ENCODE data around the gene SSR4. TPM values are rescaled to one million over a fixed set of nuclear protein-coding genes. Genes with fewer than 3 reads are reported as not detected.

SSR4 gene
- total and polyA plus RNA-seq, 5 experiments from 2014 or later = 120 to 522 (median 389) TPM

DNA sequence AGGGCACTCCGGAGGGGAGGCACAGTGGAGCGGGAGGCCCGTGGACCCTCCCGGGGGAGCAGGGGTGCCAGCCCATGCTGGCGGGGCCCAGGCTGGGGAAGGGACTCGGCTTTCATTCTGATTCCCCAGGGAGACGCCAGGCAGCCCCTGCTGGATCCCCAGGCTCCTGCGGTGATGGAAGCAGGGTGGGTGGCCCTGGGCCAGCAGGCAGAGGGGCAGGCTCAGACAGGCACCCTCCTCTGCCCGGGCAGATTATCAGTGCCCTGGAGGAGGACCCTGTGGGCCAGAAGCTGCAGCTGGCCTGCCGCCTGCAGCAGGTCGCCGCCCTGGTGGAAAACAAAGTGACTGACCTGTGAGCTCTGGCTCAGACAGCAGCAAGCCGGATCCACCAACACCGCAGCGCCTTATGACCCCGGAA, 15.8 kb upstream of the SSR4 start:
- Mint-ChIP-seq H3K4me3 (no peak overlapping the region), H3K9me3 (no peaks in the 10 kb centered on the region), H3K27me3 (no peaks in the 10 kb centered on the region), H3K4me1 (peaks cover 6 to 10% (median 8%) of the 10 kb centered on the region in 4 donors), H3K27ac (no peak overlapping the region), H3K36me3 (no peaks in the 10 kb centered on the region)
- ATAC-seq (no peak), DNase-seq (no peak)
- POLR2A ChIA-PET = no interaction called here

DNA sequence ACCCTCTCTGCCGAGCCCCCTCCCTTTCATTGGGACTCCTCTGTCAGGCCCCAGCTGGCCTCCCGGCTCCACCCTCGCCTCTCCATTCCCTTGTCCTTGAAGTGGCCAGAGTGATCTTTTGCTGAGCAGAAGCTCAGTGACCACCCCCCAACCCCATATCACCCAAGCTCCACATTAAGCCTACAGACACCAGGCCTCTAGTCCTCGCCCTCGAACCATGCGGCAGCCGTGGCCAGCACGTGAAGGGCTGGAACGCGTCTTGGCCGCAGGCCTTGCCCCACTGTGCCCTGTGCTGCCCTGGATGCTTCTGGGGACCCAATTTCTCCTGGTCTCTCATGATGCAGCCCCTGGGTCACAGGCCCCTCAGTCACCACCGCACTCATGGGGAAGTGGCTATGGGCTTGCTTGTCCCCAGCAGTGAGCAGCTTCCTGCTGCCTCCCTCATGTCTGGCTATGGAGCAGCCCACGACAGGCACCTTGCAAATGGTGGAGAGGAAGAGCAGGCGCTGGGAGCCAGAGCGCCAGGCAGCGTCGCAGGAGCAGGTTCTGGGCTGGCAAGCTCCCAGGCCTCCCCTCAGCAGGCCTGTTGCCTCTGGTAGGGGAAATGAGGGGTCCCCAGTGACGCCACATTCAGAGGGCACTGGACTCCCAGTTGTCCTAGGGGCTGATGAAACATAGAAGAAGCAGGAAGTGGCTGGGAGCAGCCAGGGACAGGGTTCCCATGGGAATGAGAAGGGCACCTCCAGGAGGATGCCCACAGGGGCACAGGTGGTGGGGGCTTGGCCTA, 14.4 kb upstream of the SSR4 start:
- Mint-ChIP-seq H3K36me3 (no peaks in the 10 kb centered on the region), H3K27ac (peak overlapping the region in 3 of 10 donors; percentile 43 to 66 (median 64)), H3K4me1 (peaks cover 6 to 10% (median 8%) of the 10 kb centered on the region in 4 donors), H3K4me3 (peak overlapping the region in 7 of 10 donors; percentile 4 to 78 (median 18)), H3K9me3 (no peaks in the 10 kb centered on the region), H3K27me3 (no peaks in the 10 kb centered on the region)
- DNase-seq = no peak
- POLR2A ChIA-PET = no interaction called here
- no peak for ATAC-seq

DNA sequence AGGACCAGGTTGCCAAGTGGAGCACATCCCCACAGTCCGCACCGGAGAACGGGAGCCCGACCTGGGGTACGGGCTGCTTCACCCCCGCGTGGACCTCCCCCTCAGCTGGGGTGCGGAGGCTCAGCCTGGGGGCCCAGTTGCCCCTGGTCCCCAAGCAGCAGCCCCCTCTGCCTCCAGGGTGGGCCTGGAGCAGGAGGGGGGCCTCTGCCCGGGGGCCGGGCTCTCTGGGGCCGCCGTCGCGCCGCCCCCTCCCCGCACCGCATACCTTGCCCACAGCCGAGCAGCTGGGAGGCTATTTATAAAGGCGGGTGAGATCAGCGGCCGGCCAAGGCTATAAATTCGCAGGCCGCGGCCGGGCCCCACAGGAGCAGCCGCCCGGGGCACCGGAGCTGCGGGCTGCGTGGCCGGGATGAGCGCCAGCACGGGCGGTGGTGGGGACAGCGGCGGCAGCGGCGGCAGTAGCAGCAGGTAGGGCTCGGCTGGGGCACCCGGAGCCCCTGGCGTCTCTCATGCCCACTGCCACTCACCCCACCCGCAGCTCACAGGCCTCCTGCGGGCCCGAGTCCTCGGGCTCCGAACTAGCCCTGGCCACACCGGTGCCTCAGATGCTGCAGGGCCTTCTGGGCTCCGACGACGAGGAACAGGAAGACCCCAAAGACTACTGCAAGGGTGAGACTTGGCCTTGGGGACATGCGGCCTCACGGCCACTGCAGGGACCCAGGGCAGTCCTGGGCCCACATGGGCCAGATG, 13.6 kb upstream of the SSR4 start, which contains the start of gene SRPK3:
Gene SRPK3 (plus strand): TSS at position 364 of the 750 bp plus-strand sequence. CDS start 46 bp downstream, at position 410.
- H3K4me1 Mint-ChIP-seq = peaks cover 6 to 10% (median 8%) of the 10 kb centered on the region in 4 donors
- no peaks in the 10 kb centered on the region for H3K36me3 Mint-ChIP-seq
- peak in 1 of 2 donors; percentile 35 for ATAC-seq
- peak within 1 kb of the TSS in 7 of 10 donors; percentile 4 to 78 (median 18) for H3K4me3 Mint-ChIP-seq
- DNase-seq = no peak
- peak within 1 kb of the TSS in 3 of 10 donors; percentile 43 to 66 (median 64) for H3K27ac Mint-ChIP-seq
- no peaks in the 10 kb centered on the region for H3K9me3 Mint-ChIP-seq
- no peaks in the 10 kb centered on the region for H3K27me3 Mint-ChIP-seq
- POLR2A ChIA-PET = no interaction called here

DNA sequence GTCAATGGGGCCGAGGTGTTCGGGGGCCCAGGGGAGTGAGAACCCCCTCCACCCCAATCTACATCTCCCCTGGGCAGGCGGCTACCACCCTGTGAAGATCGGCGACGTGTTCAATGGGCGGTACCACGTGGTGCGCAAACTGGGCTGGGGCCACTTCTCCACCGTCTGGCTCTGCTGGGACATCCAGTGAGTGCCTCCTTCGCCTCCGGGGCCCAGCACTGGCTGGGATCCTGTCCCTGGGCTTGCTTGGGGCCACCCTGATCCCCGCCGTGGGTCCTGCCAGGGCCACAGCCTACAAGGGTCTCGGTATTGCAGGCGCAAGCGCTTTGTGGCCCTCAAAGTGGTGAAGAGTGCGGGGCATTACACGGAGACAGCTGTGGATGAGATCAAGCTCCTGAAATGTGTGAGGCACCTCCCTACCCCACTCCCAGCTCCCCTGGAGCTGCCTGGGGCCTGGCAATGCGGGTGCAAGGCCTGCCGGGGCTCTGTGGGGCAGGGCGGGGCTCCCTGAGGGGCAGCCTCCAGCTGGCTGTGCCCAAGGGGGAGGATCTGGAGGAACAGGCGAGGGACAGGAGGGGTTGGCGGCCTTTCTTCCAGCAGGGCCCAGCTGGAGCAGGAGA, 12.9 kb upstream of the SSR4 start:
- Mint-ChIP-seq H3K27ac (no peak overlapping the region), H3K4me3 (no peak overlapping the region), H3K4me1 (peaks cover 6 to 10% (median 8%) of the 10 kb centered on the region in 4 donors), H3K27me3 (no peaks in the 10 kb centered on the region), H3K9me3 (no peaks in the 10 kb centered on the region), H3K36me3 (peaks cover 0 to 4% (median 0%) of the 10 kb centered on the region in 3 donors)
- POLR2A ChIA-PET = interaction anchor here (1.4 kb wide), 1 partner anchor 13 kb away, joined by 3 read pairs; the partner anchor contains the start of genes IDH3G and SSR4
- DNase-seq (no peak), ATAC-seq (no peak)

DNA sequence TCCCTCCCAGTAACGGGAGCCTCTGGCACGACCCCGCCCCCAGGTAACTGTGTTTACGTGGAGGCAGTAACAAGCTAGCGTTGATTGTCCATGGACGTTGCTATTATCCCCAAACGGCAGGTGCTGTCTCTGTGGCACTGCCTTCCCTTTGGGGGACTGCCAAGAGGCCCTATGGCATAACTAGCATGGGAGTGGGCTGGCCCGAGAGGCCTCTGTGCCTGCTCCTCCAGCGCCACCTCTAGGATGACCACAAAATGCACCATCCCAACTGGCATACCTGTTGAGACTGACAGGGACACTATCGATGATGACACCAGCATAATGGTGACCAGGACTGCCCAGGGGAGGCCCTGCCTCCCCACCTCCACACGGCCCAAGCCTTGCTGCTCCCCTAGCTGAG, 12.2 kb upstream of the SSR4 start:
- H3K27me3 Mint-ChIP-seq = no peaks in the 10 kb centered on the region

DNA sequence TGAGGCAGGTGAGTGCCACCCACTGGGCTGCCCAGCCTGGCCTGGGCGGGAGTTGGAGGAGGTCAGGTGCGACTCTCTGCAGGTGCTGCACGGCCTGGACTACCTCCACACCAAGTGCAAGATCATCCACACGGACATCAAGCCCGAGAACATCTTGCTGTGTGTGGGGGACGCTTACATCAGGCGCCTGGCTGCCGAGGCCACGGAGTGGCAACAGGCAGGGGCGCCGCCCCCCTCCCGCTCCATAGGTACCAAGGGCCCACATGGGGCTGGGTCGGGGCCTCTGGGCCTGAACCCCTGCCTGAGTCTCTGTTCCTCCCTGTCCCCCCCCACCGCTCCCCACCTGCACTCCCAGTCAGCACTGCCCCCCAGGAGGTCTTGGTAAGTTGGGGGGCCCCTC, 11.6 kb upstream of the SSR4 start:
- Mint-ChIP-seq H3K27me3 (no peaks in the 10 kb centered on the region), H3K36me3 (peaks cover 0 to 7% (median 0%) of the 10 kb centered on the region in 3 donors)

More for the DNA sequence above, 12.2 kb upstream of the SSR4 start:
- peaks cover 6 to 10% (median 8%) of the 10 kb centered on the region in 4 donors for H3K4me1 Mint-ChIP-seq
- no peak overlapping the region for H3K4me3 Mint-ChIP-seq
- POLR2A ChIA-PET = interaction anchor here (1.4 kb wide), 1 partner anchor 12 kb away, joined by 3 read pairs; the partner anchor contains the start of genes IDH3G and SSR4
- H3K27ac Mint-ChIP-seq = no peak overlapping the region
- H3K36me3 Mint-ChIP-seq = peaks cover 0 to 4% (median 0%) of the 10 kb centered on the region in 3 donors
- DNase-seq (no peak), ATAC-seq (no peak)
- no peaks in the 10 kb centered on the region for H3K9me3 Mint-ChIP-seq

DNA sequence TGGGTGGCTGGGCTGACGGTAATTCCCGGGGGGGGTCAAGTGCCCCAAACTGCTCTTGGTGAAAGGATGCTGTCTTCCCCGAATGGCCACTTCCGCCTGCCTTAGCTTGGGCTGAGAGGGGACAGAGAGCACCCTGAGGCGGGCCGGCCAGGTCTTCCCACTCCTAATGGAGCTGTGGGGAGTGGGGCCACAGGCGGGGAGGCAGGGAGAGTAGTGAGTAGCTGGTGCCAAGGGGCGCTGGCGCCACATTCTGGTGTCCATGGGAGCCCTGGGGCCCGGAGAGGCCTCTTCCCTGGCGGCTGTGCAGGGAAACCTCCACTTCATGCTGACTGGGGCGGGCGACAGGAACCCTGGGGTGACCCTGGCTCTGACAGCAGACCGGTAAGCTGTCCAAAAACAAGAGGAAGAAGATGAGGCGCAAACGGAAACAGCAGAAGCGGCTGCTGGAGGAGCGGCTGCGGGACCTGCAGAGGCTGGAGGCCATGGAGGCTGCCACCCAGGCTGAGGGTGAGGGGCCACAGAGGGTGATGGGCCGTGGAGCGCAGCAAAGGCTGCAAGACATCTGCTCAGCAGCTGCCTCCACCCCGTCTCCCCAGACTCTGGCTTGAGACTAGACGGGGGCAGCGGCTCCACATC, 11.0 kb upstream of the SSR4 start:
- POLR2A ChIA-PET = no interaction called here
- Mint-ChIP-seq H3K27ac (peak overlapping the region in 1 of 10 donors; percentile 24), H3K4me1 (peaks cover 6 to 10% (median 8%) of the 10 kb centered on the region in 4 donors), H3K9me3 (no peaks in the 10 kb centered on the region), H3K4me3 (no peak overlapping the region), H3K27me3 (no peaks in the 10 kb centered on the region), H3K36me3 (peaks cover 0 to 9% (median 0%) of the 10 kb centered on the region in 3 donors)
- no peak for ATAC-seq
- DNase-seq = no peak

More for the DNA sequence above, 11.6 kb upstream of the SSR4 start:
- POLR2A ChIA-PET = interaction anchor here (1.4 kb wide), 1 partner anchor 12 kb away, joined by 3 read pairs; the partner anchor contains the start of genes IDH3G and SSR4
- DNase-seq = no peak
- no peaks in the 10 kb centered on the region for H3K9me3 Mint-ChIP-seq
- H3K4me1 Mint-ChIP-seq = peaks cover 6 to 10% (median 8%) of the 10 kb centered on the region in 4 donors
- no peak overlapping the region for H3K27ac Mint-ChIP-seq
- H3K4me3 Mint-ChIP-seq = no peak overlapping the region
- no peak for ATAC-seq

DNA sequence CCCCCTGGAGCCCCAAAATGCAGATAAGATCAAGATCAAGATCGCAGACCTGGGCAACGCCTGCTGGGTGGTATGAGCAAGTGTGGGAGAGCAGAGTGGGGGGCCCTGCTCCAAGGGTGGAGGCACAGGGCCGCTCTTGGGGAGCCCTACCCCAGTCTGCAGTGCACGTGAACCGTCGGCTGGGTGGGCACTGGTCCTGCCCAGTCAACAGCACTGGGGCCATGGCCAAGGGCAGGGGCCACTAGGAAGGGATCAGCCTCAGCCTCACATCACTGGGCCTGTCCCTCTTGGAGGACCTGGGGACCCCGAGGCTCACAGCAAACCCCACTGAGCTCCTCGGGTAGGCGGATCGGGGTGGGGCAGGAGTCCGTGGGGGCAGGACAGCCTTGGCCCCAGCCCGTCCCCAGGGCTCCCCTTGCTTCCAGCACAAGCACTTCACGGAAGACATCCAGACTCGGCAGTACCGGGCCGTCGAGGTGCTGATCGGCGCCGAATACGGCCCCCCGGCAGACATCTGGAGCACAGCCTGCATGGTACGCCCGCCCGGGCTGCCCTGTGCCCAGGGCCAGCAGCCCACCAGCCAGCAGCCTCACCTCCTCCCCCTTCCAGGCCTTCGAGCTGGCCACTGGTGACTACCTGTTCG, 10.0 kb upstream of the SSR4 start:
- no peaks in the 10 kb centered on the region for H3K27me3 Mint-ChIP-seq
- peak overlapping the region in 2 of 10 donors; percentile 63 to 65 for H3K27ac Mint-ChIP-seq
- POLR2A ChIA-PET = no interaction called here
- ATAC-seq (no peak), DNase-seq (no peak)
- H3K4me3 Mint-ChIP-seq = no peak overlapping the region
- no peaks in the 10 kb centered on the region for H3K9me3 Mint-ChIP-seq
- peaks cover 0 to 13% (median 0%) of the 10 kb centered on the region in 3 donors for H3K36me3 Mint-ChIP-seq
- H3K4me1 Mint-ChIP-seq = peaks cover 6 to 11% (median 10%) of the 10 kb centered on the region in 4 donors

DNA sequence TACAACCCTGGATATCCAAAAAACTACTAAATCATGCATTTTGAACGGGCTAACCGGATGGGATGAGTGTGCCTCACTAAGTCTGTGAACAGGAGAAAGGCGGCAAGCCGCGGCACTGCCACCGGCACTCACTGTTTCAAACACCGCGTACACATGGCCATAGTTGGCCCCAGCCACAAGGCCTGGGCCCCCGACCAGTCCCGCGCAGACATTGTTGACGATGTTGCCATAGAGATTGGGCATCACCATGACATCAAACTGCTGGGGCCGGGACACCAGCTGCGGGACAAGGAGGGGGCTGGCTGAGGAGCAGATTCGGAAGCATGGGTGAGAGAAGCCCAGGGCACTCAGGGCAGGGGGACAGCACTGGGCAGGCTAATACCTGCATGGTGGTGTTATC, 7.8 kb upstream of the SSR4 start:
- no peak for DNase-seq
- POLR2A ChIA-PET = no interaction called here
- Mint-ChIP-seq H3K36me3 (peaks cover 0 to 13% (median 0%) of the 10 kb centered on the region in 3 donors), H3K27ac (peak overlapping the region in 1 of 10 donors; percentile 15), H3K27me3 (no peaks in the 10 kb centered on the region), H3K4me3 (no peak overlapping the region), H3K9me3 (no peaks in the 10 kb centered on the region), H3K4me1 (peaks cover 0 to 8% (median 1%) of the 10 kb centered on the region in 4 donors)
- no peak for ATAC-seq

DNA sequence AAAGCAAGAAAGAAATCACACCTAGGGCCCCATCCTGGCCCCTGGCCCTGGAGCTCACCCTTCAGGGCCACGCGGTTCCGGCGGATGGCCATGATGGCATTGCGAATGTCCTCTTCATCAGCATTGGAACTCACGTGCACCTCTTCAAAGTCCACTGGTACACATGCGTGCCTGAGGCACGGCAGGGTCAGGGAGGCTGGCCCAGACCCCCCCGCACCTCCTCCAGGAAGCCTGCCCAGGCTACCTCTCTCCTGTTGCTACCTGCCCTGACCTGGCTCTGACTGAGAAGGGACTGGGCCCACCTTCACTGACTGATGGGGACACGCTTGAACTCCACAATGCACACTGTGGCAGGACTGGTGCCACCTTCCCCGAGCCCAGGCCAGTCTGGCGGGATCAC, 4.8 kb upstream of the SSR4 start:
- H3K9me3 Mint-ChIP-seq = no peaks in the 10 kb centered on the region
- DNase-seq = no peak
- H3K27ac Mint-ChIP-seq = no peak overlapping the region
- POLR2A ChIA-PET = no interaction called here
- peaks cover 7 to 25% (median 11%) of the 10 kb centered on the region in 4 donors for H3K4me1 Mint-ChIP-seq
- H3K36me3 Mint-ChIP-seq = peaks cover 0 to 13% (median 0%) of the 10 kb centered on the region in 3 donors
- H3K4me3 Mint-ChIP-seq = no peak overlapping the region
- no peak for ATAC-seq
- H3K27me3 Mint-ChIP-seq = no peaks in the 10 kb centered on the region

DNA sequence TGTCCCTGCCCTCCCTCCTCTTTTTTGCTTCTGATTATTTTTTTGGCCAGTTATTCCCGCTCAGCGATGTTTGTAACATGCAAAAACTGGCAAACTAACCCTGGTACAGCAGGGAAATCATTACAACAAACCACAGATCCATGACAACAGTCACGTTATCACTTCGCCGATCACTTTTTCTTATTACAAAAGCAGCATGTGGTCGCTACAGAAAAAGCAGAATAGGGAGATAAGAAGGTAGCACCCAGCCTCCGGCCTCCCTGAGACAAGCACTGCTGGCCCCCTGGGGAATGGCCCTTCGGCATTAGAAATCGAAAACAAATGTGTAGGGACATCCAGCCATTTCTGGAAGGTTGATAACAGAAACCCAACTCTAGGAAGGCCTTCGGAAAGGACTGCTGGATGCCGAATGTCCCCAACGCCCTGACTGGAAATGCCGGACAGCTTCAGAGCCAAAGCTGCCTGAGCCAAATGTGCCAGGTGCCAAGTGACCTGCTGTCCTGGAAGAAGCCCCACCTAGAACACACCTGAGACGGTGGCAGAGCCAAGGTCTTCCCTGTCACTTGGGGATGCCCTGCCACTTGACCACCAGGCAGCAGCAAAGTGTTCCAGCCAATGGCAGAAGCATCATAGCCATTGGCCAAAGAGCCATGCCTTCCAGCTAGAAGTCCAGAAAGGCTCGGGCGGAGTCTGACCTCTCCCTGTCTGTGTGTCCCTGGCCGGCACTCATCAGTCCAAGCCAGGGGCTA, 3.2 kb upstream of the SSR4 start:
- Mint-ChIP-seq H3K27ac (peak overlapping the region in 1 of 10 donors; percentile 25), H3K27me3 (no peaks in the 10 kb centered on the region), H3K4me3 (no peak overlapping the region), H3K9me3 (no peaks in the 10 kb centered on the region), H3K36me3 (peaks cover 0 to 14% (median 0%) of the 10 kb centered on the region in 3 donors), H3K4me1 (peaks cover 7 to 35% (median 19%) of the 10 kb centered on the region in 4 donors)
- ATAC-seq = no peak
- POLR2A ChIA-PET = interaction anchor here (0.6 to 0.9 kb wide), 2 partner anchors 34 to 112 kb away, joined by 3 to 4 read pairs; no protein-coding TSS in a partner anchor
- no peak for DNase-seq

Data from naive thymus-derived CD8-positive, alpha-beta T cell (primary cell).